HEK293 (cell line): ENCODE results near the gene IL34.

ENCODE experiments used
- CTCF ChIA-PET: fragments of 350-600 bp; formaldehyde crosslinking; extraction: SDS; loops from one replicate; lab custom pipeline; 2021; ENCODE audit warnings: antibody characterized with exemption; lab: Yijun Ruan, JAX
- POLR2A ChIA-PET: fragments of 300-600 bp; formaldehyde crosslinking; extraction: SDS; loops from one replicate; lab custom pipeline; 2020; ENCODE audit warnings: antibody characterized with exemption, inconsistent platforms; lab: Yijun Ruan, JAX
- H3K27ac ChIP-seq: fragments of 200-500 bp; sonication (Bioruptor generic); 2 replicates; pipeline ENCODE4 v1.5.1; 2014; ENCODE audit warnings: low read depth, low read length, control low read depth, inconsistent platforms; ENCODE audit errors: extremely low read depth
- H3K36me3 ChIP-seq, 2 experiments: fragments of 200-500 bp in 1 of 2; sonication (Bioruptor generic) in 1 of 2; 1 replicate in 1 of 2; 2 replicates in 1 of 2; pipeline ENCODE4 v1.5.1; 2014 to 2017; ENCODE audit warnings: inconsistent platforms in 2 of 2, low read length in 2 of 2; ENCODE audit not compliant: control insufficient read depth in 2 of 2, insufficient read depth in 1 of 2
- H3K4me1 ChIP-seq: fragments of 200-500 bp; sonication (Bioruptor generic); 2 replicates; pipeline ENCODE4 v1.5.1; 2014; ENCODE audit warnings: mild to moderate bottlenecking, low read length, inconsistent platforms; ENCODE audit not compliant: control insufficient read depth, insufficient read depth
- H3K4me3 ChIP-seq: 2 replicates; pipeline ENCODE4 v1.5.1; 2011; ENCODE audit warnings: low read depth, mild to moderate bottlenecking, control low read depth, low read length, moderate library complexity
- H3K9me3 ChIP-seq: fragments of 200-500 bp; sonication (Bioruptor generic); 2 replicates; pipeline ENCODE4 v1.5.1; 2014; ENCODE audit warnings: low read depth, low read length, inconsistent platforms; ENCODE audit not compliant: control insufficient read depth, insufficient read depth
- BCL11A ChIP-seq: fragments of 450-650 bp; formaldehyde crosslinking; IDR thresholded peaks from 2 replicates; pipeline ENCODE4 v1.5.1; 2016; ENCODE audit warnings: low read depth, missing biosample characterization, missing genetic modification characterization
- KLF7 ChIP-seq: fragments of 450-650 bp; formaldehyde crosslinking; IDR thresholded peaks from 2 replicates; pipeline ENCODE4 v1.5.1; 2016; ENCODE audit warnings: missing biosample characterization, missing genetic modification characterization, borderline replicate concordance
- KLF8 ChIP-seq: fragments of 450-650 bp; formaldehyde crosslinking; IDR thresholded peaks from 2 replicates; pipeline ENCODE4 v1.5.1; 2016; ENCODE audit warnings: missing biosample characterization, missing genetic modification characterization
- ZBTB17 ChIP-seq: fragments of 450-650 bp; formaldehyde crosslinking; IDR thresholded peaks from 2 replicates; pipeline ENCODE4 v1.5.1; 2016; ENCODE audit warnings: missing biosample characterization, missing genetic modification characterization
- ZNF239 ChIP-seq: fragments of 450-650 bp; formaldehyde crosslinking; IDR thresholded peaks from 2 replicates; pipeline ENCODE4 v1.5.1; 2016; ENCODE audit warnings: missing biosample characterization, missing genetic modification characterization
- ZNF341 ChIP-seq: fragments of 450-650 bp; formaldehyde crosslinking; IDR thresholded peaks from 2 replicates; pipeline ENCODE4; 2016; ENCODE audit warnings: low read depth, missing biosample characterization, missing genetic modification characterization
- ZNF350 ChIP-seq: fragments of 450-650 bp; formaldehyde crosslinking; IDR thresholded peaks from 2 replicates; pipeline ENCODE4 v1.5.0; 2017; ENCODE audit warnings: missing biosample characterization, mild to moderate bottlenecking, missing genetic modification characterization
- ZNF354C ChIP-seq: fragments of 450-650 bp; formaldehyde crosslinking; IDR thresholded peaks from 2 replicates; pipeline ENCODE4 v1.5.1; 2016; ENCODE audit warnings: missing biosample characterization, missing genetic modification characterization, low read depth, borderline replicate concordance
- ZNF366 ChIP-seq: fragments of 450-650 bp; formaldehyde crosslinking; conservative IDR thresholded peaks from 2 replicates; pipeline ENCODE4 v1.5.1; 2016; ENCODE audit warnings: missing biosample characterization, missing genetic modification characterization
- ZNF416 ChIP-seq: fragments of 450-650 bp; formaldehyde crosslinking; IDR thresholded peaks from 2 replicates; pipeline ENCODE4 v1.5.1; 2016; ENCODE audit warnings: missing biosample characterization, missing genetic modification characterization
- ZNF426 ChIP-seq: fragments of 450-650 bp; formaldehyde crosslinking; IDR thresholded peaks from 2 replicates; pipeline ENCODE4 v1.5.1; 2017; ENCODE audit warnings: missing biosample characterization, missing genetic modification characterization, mild to moderate bottlenecking, inconsistent platforms, moderate library complexity
- ZNF510 ChIP-seq: fragments of 450-650 bp; formaldehyde crosslinking; IDR thresholded peaks from 2 replicates; pipeline ENCODE4 v1.5.1; 2018; ENCODE audit warnings: mild to moderate bottlenecking, missing genetic modification characterization, missing biosample characterization; ENCODE audit not compliant: insufficient replicate concordance
- ZNF549 ChIP-seq: fragments of 450-650 bp; IDR thresholded peaks from 2 replicates; pipeline ENCODE4 v1.5.1; 2018; ENCODE audit warnings: missing biosample characterization, missing genetic modification characterization, mild to moderate bottlenecking, inconsistent platforms, moderate library complexity
- ZNF561 ChIP-seq: fragments of 450-650 bp; IDR thresholded peaks from 2 replicates; pipeline ENCODE4 v1.5.1; 2018; ENCODE audit warnings: missing biosample characterization, missing genetic modification characterization, borderline replicate concordance
- ZNF585B ChIP-seq: fragments of 450-650 bp; formaldehyde crosslinking; IDR thresholded peaks from 2 replicates; pipeline ENCODE4 v1.5.1; 2016; ENCODE audit warnings: missing biosample characterization, missing genetic modification characterization
- ZNF623 ChIP-seq: fragments of 450-650 bp; formaldehyde crosslinking; IDR thresholded peaks from 2 replicates; pipeline ENCODE4 v1.5.1; 2016; ENCODE audit warnings: missing biosample characterization, missing genetic modification characterization
- ZNF670 ChIP-seq: fragments of 450-650 bp; formaldehyde crosslinking; IDR thresholded peaks from 2 replicates; pipeline ENCODE4 v1.5.1; 2016; ENCODE audit warnings: missing biosample characterization, missing genetic modification characterization, low read depth
- ZNF76 ChIP-seq: fragments of 450-650 bp; formaldehyde crosslinking; IDR thresholded peaks from 2 replicates; pipeline ENCODE4; 2016; ENCODE audit warnings: low read depth, missing biosample characterization, missing genetic modification characterization, borderline replicate concordance
- ZNF830 ChIP-seq: fragments of 450-650 bp; IDR thresholded peaks from 2 replicates; pipeline ENCODE4 v1.5.0; 2018; ENCODE audit warnings: missing biosample characterization, missing genetic modification characterization, low read depth, mild to moderate bottlenecking, moderate library complexity
- TF ChIP-seq, protein P1 (sequence below): sonication (generic); formaldehyde crosslinking; IDR thresholded peaks from 2 replicates; pipeline ENCODE4 v1.8.1; 2022; ENCODE audit warnings: mild to moderate bottlenecking, moderate library complexity, missing genetic modification reagents
- TF ChIP-seq, protein P2 (sequence below): fragments of 450-650 bp; formaldehyde crosslinking; IDR thresholded peaks from 2 replicates; pipeline ENCODE4 v1.5.1; 2016; ENCODE audit warnings: missing biosample characterization, missing genetic modification characterization
- TF ChIP-seq, protein P3 (sequence below): fragments of 450-650 bp; formaldehyde crosslinking; IDR thresholded peaks from 2 replicates; pipeline ENCODE4 v1.5.1; 2016; ENCODE audit warnings: missing biosample characterization, missing genetic modification characterization
- TF ChIP-seq, protein P4 (sequence below): fragments of 450-650 bp; formaldehyde crosslinking; IDR thresholded peaks from 2 replicates; pipeline ENCODE4 v1.5.1; 2016; ENCODE audit warnings: missing biosample characterization, missing genetic modification characterization, borderline replicate concordance

The IL34 gene

GRCh38 chr16:70701036-70701435 is 54.7 kb downstream of the IL34 start (continued):
- TF ChIP-seq ZNF670 (tag by site-specific recombination) (no peak), BCL11A (tag by site-specific recombination) (no peak), ZNF623 (tag by site-specific recombination) (no peak), ZNF354C (tag by site-specific recombination) (no peak)

DNA sequence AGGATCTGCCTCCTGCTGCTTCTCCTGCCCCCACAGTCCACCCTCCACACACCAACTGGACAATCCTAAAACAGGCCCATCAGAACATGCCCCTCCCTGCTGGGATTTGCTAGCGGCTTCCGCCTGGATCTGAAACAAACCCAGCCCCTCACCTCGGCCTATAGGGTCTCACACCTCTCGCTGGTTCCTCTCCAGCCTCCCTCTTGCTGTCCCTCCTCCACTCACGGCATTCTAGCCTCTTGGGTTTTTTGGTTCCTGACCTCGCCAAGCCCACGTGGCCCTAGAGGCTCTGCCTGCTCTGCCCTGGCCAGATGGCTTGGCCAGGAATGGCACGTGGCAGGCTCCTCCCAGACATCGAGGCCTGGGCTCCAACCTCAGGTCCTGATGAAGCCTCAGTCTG is 55.2 kb downstream of the IL34 start:
- ChIA-PET POLR2A (no interaction called here), CTCF (no interaction called here)
- Histone ChIP-seq H3K9me3 (no peaks in the 10 kb centered on the region), H3K4me3 (no peak overlapping the region), H3K4me1 (no peaks in the 10 kb centered on the region)
- TF ChIP-seq ZNF239 (tag by site-specific recombination), result no peak
- TF ChIP-seq ZNF76 (tag by site-specific recombination), result no peak
- TF ChIP-seq, protein P1, sequence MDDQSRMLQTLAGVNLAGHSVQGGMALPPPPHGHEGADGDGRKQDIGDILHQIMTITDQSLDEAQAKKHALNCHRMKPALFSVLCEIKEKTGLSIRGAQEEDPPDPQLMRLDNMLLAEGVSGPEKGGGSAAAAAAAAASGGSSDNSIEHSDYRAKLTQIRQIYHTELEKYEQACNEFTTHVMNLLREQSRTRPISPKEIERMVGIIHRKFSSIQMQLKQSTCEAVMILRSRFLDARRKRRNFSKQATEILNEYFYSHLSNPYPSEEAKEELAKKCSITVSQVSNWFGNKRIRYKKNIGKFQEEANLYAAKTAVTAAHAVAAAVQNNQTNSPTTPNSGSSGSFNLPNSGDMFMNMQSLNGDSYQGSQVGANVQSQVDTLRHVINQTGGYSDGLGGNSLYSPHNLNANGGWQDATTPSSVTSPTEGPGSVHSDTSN (CRISPR knock-in tag), result no peak
- TF ChIP-seq, protein P2, sequence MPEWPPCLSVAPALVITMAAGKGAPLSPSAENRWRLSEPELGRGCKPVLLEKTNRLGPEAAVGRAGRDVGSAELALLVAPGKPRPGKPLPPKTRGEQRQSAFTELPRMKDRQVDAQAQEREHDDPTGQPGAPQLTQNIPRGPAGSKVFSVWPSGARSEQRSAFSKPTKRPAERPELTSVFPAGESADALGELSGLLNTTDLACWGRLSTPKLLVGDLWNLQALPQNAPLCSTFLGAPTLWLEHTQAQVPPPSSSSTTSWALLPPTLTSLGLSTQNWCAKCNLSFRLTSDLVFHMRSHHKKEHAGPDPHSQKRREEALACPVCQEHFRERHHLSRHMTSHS (tag by site-specific recombination), result no peak
- TF ChIP-seq, protein P3, sequence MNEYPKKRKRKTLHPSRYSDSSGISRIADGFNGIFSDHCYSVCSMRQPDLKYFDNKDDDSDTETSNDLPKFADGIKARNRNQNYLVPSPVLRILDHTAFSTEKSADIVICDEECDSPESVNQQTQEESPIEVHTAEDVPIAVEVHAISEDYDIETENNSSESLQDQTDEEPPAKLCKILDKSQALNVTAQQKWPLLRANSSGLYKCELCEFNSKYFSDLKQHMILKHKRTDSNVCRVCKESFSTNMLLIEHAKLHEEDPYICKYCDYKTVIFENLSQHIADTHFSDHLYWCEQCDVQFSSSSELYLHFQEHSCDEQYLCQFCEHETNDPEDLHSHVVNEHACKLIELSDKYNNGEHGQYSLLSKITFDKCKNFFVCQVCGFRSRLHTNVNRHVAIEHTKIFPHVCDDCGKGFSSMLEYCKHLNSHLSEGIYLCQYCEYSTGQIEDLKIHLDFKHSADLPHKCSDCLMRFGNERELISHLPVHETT (tag by site-specific recombination), result no peak
- no peak for TF ChIP-seq ZNF341 (tag by site-specific recombination)
- TF ChIP-seq KLF7 (tag by site-specific recombination), result no peak
- TF ChIP-seq ZNF830, result no peak
- no peak for TF ChIP-seq ZNF561
- TF ChIP-seq, protein P4, sequence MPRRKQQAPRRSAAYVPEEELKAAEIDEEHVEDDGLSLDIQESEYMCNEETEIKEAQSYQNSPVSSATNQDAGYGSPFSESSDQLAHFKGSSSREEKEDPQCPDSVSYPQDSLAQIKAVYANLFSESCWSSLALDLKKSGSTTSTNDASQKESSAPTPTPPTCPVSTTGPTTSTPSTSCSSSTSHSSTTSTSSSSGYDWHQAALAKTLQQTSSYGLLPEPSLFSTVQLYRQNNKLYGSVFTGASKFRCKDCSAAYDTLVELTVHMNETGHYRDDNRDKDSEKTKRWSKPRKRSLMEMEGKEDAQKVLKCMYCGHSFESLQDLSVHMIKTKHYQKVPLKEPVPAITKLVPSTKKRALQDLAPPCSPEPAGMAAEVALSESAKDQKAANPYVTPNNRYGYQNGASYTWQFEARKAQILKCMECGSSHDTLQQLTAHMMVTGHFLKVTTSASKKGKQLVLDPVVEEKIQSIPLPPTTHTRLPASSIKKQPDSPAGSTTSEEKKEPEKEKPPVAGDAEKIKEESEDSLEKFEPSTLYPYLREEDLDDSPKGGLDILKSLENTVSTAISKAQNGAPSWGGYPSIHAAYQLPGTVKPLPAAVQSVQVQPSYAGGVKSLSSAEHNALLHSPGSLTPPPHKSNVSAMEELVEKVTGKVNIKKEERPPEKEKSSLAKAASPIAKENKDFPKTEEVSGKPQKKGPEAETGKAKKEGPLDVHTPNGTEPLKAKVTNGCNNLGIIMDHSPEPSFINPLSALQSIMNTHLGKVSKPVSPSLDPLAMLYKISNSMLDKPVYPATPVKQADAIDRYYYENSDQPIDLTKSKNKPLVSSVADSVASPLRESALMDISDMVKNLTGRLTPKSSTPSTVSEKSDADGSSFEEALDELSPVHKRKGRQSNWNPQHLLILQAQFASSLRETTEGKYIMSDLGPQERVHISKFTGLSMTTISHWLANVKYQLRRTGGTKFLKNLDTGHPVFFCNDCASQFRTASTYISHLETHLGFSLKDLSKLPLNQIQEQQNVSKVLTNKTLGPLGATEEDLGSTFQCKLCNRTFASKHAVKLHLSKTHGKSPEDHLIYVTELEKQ, result no peak
- no peak for TF ChIP-seq ZNF416 (tag by site-specific recombination)
- TF ChIP-seq ZNF426 (tag by site-specific recombination), result no peak
- no peak for TF ChIP-seq KLF8 (tag by site-specific recombination)
- no peak for TF ChIP-seq ZNF585B (tag by site-specific recombination)
- no peak for TF ChIP-seq ZNF549 (tag by site-specific recombination)
- no peak for TF ChIP-seq ZNF366
- no peak for TF ChIP-seq ZNF510
- TF ChIP-seq ZNF350 (tag by site-specific recombination), result no peak
- TF ChIP-seq ZBTB17 (tag by site-specific recombination), result no peak
- TF ChIP-seq, all 188 proteins: peak for 0
- Histone ChIP-seq H3K36me3 (peaks cover 0 to 5% of the 10 kb centered on the region in 2 experiments; a peak in 1 of 3 replicates), H3K27ac (no peak overlapping the region)
